ENCODE measurements around the gene ID3.

The ID3 gene

GRCh38 chr1:23558140-23558871, 995 bp downstream of the ID3 start (continued):
- TF ChIP-seq ZBTB11 (tag by site-specific recombination; conservative IDR thresholded peaks at IDR 0.05; ENCODE audit: low read depth) (peak; percentile 65), ZNF473 (tag by site-specific recombination; IDR thresholded peaks at IDR 0.05) (no peak), MYNN (tag by site-specific recombination; IDR thresholded peaks at IDR 0.05; ENCODE audit: borderline replicate concordance) (peak; percentile 20; the same call in 1 of the 2 replicates), ZNF549 (tag by site-specific recombination; IDR thresholded peaks at IDR 0.05) (no peak), ZNF660 (tag by site-specific recombination; IDR thresholded peaks at IDR 0.05) (0 out of 2 replicates have a peak, but pooled peaks have one; percentile 36), ZBTB21 (tag by site-specific recombination; IDR thresholded peaks at IDR 0.05) (no peak), ZNF488 (tag by site-specific recombination; IDR thresholded peaks at IDR 0.05) (no peak), ZSCAN16 (tag by site-specific recombination; IDR thresholded peaks at IDR 0.05) (0 out of 2 replicates have a peak, but pooled peaks have one; percentile 22), TCF7L2 (IDR thresholded peaks at IDR 0.05; ENCODE audit: borderline replicate concordance, low read depth, low read length) (peak; percentile 36; the same call in 1 of the 2 replicates), SCRT1 (tag by site-specific recombination; IDR thresholded peaks at IDR 0.05; ENCODE audit: borderline replicate concordance) (no peak), ZNF10 (tag by site-specific recombination; IDR thresholded peaks at IDR 0.05) (peak; percentile 62; the same call in 1 of the 2 replicates), SALL2 (tag by site-specific recombination; IDR thresholded peaks at IDR 0.05; ENCODE audit: borderline replicate concordance) (no peak), TRIM28 (IDR thresholded peaks at IDR 0.05; ENCODE audit: borderline replicate concordance, low read length) (peak; percentile 54; the same call in 1 of the 2 replicates), GLIS2 (tag by site-specific recombination; IDR thresholded peaks at IDR 0.05) (peak; percentile 99), WT1 (tag by site-specific recombination; IDR thresholded peaks at IDR 0.05) (peak; percentile 71; the same call in 1 of the 2 replicates), ZBTB6 (tag by site-specific recombination; IDR thresholded peaks at IDR 0.05) (peak; percentile 38; the same call in 1 of the 2 replicates), ZNF404 (tag by site-specific recombination; IDR thresholded peaks at IDR 0.05) (no peak), ZIC2 (tag by site-specific recombination; IDR thresholded peaks at IDR 0.05) (peak; percentile 77), HIC1 (tag by site-specific recombination; IDR thresholded peaks at IDR 0.05) (peak; percentile 98), ZNF112 (tag by site-specific recombination; IDR thresholded peaks at IDR 0.05) (no peak), ZBTB7A (tag by site-specific recombination; IDR thresholded peaks at IDR 0.05; ENCODE audit: low read depth) (no peak), PRDM1 (tag by site-specific recombination; IDR thresholded peaks at IDR 0.05) (no peak), ZNF76 (tag by site-specific recombination; IDR thresholded peaks at IDR 0.05; ENCODE audit: borderline replicate concordance, low read depth) (0 out of 2 replicates have a peak, but pooled peaks have one; percentile 47), ATF2 (tag by site-specific recombination; IDR thresholded peaks at IDR 0.05; ENCODE audit: low read depth) (0 out of 2 replicates have a peak, but pooled peaks have one; percentile 59), ZNF449 (tag by site-specific recombination; IDR thresholded peaks at IDR 0.05) (no peak; the same call in 1 of the 2 replicates), ZFHX2 (tag by site-specific recombination; conservative IDR thresholded peaks at IDR 0.05) (peak; percentile 79), ZNF501 (tag by site-specific recombination; IDR thresholded peaks at IDR 0.05) (peak; percentile 55; the same call in 1 of the 2 replicates)

All from HEK293 (cell line).